Ovary (tissue), 9 donors: ENCODE measurements around the gene TRPV4. TPM values are rescaled to one million over a fixed set of nuclear protein-coding genes. Genes with fewer than 3 reads are reported as not detected.
A peak's percentile ranks its signal among the peaks of the same experiment; 100 is the strongest.

Experiments used
- DNase-seq, 5 donors: peaks; one replicate each; pipeline ENCODE4 v3.0.0-alpha.2; 2019 to 2020
- H3K27ac ChIP-seq, 2 donors: fragments of 200-600 bp; one replicate each; pipeline versions ENCODE4 v1.5.1 to v1.8.0; 2019 to 2022
- H3K27me3 ChIP-seq: fragments of 200-600 bp; one replicate; pipeline ENCODE4 v1.8.0; 2022
- H3K36me3 ChIP-seq: fragments of 200-600 bp; sonication (generic); one replicate; pipeline ENCODE4 v1.5.1; 2019
- H3K4me1 ChIP-seq: one replicate; pipeline ENCODE4 v1.8.1; 2013; ENCODE audit warnings: mild to moderate bottlenecking, moderate library complexity; ENCODE audit not compliant: insufficient read depth
- H3K4me3 ChIP-seq: fragments of 200-600 bp; sonication (generic); one replicate; pipeline ENCODE4 v1.5.1; 2017
- H3K9me3 ChIP-seq, 2 donors: fragments of 200-600 bp in 1 of 2; sonication (generic) in 1 of 2; one replicate each; pipeline versions ENCODE4 v1.5.1 to v1.8.1; 2013 to 2019; ENCODE audit warnings: mild to moderate bottlenecking in 1 of 2, moderate library complexity in 1 of 2
- EP300 ChIP-seq: sonication (generic); formaldehyde crosslinking; IDR thresholded peaks from one replicate; pipeline ENCODE4 v1.6.1; 2017; ENCODE audit warnings: antibody characterized with exemption
- POLR2A ChIP-seq: fragments of 450-650 bp; IDR thresholded peaks from one replicate; pipeline ENCODE4 v1.6.1; 2017; ENCODE audit warnings: antibody characterized with exemption, mild to moderate bottlenecking, moderate library complexity
- WGBS, 3 donors: extraction: QIAGEN DNeasy Blood & Tissue Kit in 1 of 3; methylation state at CpG; one replicate each; pipeline versions ENCODE4 v1.1.5 to v1.1.7; 2013 to 2017; 5-methylcytosine and 5-hydroxymethylcytosine counted together
- intact Hi-C, 4 donors: fragments of 100-400 bp; cut with DNase I; formaldehyde crosslinking; loops; one replicate each; pipeline versions ENCODE4 v1.11.0 to v1.15.1; 2022 to 2023
- polyA plus RNA-seq, 2 donors: library from polyadenylated mRNA; stranded (reverse); fragments of 200-250 nt in 1 of 2; fragments of 350-450 nt in 1 of 2; fragmentation: Illumina TruSeq in 1 of 2; extraction: RNeasy Lipid Tissue Mini Kit (QIAGEN cat#74804) in 1 of 2; gene quantifications; one replicate each; pipeline ENCODE4 v1.2.3, GENCODE V29; 2013 to 2014
- total RNA-seq, 7 donors: library from RNA; depleted of rRNA in 2 of 7; stranded (reverse); fragments of >200 nt in 2 of 7; fragmentation: NEBNext Ultra II Directional in 3 of 7; extraction: Animal tissue kit (Norgen Biotek cat#: 25700) in 3 of 7; gene quantifications; one replicate each; pipeline versions ENCODE4 v1.1.0 to v1.2.4, GENCODE V29; 2016 to 2023
- TF ChIP-seq, protein P1 (sequence below), 3 donors: fragments of 450-650 bp in 2 of 3; fragments of 200-600 bp in 1 of 3; IDR thresholded peaks; one replicate each; pipeline versions ENCODE4 v1.5.1 to v1.8.0; 2016 to 2022; ENCODE audit warnings: antibody characterized with exemption in 3 of 3, mild to moderate bottlenecking in 1 of 3
- donor health status: DM: no; HTN: no; CAD: no; lungs with moderate emphysema.
- donor health status: DM: no; HTN: no; CAD: no.
- donor health status: Bipolar disorder and iron deficiency.
- donor health status: DM: yes; HTN: yes; CAD: no.
- donor health status: DM: no; HTN: no; CAD: no.
- donor health status: DM: yes; HTN: yes; CAD: no.

Gene TRPV4
- total and polyA plus RNA-seq, 9 donors, result 0.12 to 2.4 (median 0.49) TPM; not detected in 1

DNA sequence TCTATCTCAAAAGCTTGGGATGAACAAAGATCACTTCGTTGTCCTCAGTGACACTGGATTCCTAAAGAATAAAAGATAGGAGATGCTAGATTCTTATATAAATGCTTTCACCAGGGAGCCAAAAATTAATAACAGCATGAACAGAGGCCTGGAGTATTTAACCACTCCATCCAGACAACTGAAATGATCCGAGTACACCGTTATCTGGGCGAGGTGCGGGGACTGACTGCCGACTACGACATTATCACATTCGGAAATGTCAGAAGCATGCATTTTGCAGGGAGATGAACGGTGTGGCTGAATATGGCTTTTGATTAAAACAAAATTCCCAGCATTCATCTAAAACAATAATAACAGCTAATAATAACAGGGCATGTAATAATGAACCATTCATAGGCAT is 56.6 kb downstream of the TRPV4 start:
- H3K27ac ChIP-seq, result no peak overlapping the region
- H3K36me3 ChIP-seq, result no peaks in the 10 kb centered on the region
- no peak for DNase-seq
- WGBS, 3 donors, result 46 to 61% (median 56%) methylated on average over 9 of the region's 9 CpGs
- peaks cover 8% of the 10 kb centered on the region for H3K4me1 ChIP-seq
- no peak overlapping the region for H3K4me3 ChIP-seq
- TF ChIP-seq, protein P1, sequence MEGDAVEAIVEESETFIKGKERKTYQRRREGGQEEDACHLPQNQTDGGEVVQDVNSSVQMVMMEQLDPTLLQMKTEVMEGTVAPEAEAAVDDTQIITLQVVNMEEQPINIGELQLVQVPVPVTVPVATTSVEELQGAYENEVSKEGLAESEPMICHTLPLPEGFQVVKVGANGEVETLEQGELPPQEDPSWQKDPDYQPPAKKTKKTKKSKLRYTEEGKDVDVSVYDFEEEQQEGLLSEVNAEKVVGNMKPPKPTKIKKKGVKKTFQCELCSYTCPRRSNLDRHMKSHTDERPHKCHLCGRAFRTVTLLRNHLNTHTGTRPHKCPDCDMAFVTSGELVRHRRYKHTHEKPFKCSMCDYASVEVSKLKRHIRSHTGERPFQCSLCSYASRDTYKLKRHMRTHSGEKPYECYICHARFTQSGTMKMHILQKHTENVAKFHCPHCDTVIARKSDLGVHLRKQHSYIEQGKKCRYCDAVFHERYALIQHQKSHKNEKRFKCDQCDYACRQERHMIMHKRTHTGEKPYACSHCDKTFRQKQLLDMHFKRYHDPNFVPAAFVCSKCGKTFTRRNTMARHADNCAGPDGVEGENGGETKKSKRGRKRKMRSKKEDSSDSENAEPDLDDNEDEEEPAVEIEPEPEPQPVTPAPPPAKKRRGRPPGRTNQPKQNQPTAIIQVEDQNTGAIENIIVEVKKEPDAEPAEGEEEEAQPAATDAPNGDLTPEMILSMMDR (IDR thresholded peaks at IDR 0.05), result no peak
- no peak for TF ChIP-seq EP300
- TF ChIP-seq POLR2A, result no peak
- no peaks in the 10 kb centered on the region for H3K27me3 ChIP-seq
- H3K9me3 ChIP-seq, result no peaks in the 10 kb centered on the region
- intact Hi-C loops, result loop anchor here in 3 of 4 donors (2.0 to 10.0 kb wide), 3 partner anchors 176 to 349 kb away; no protein-coding TSS in a partner anchor

DNA sequence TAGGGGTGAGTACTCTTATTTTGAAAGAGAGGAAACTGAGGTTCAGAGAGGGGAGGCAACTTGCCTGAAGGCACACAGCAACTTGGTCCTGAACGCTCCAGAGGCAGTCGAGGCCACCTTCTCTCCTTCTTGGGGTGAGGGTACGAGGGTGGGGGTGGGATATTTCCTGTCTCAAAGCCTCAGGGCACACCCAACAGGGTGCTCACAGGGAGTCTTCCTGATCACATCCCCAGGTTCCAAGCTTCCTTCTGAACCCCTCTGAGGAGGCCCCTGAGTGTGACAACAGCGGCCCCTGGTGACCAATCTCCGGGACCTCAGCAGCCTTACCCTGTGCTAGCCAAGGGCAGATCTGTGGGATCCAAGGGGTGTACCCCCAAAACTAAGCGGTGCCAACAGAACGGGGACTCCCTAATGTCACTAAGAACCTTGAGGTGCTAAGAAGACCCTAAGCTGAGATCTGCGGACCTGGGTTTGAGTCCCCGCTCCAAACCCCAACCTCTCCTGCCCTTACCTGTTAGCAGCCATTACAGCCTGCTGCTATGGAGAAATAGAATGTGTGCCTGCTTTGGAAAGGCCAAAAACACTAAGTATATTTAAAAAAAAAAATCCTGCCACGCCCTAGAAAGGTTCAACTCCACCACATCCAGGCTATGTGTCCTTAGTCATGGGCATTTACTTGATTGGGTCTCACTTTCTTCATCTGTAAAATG is 57.9 kb downstream of the TRPV4 start:
- H3K27ac ChIP-seq, result no peak overlapping the region
- intact Hi-C loops, result loop anchor here in 3 of 4 donors (1.0 to 10.0 kb wide), 3 partner anchors 179 to 348 kb away; no protein-coding TSS in a partner anchor
- H3K36me3 ChIP-seq, result no peaks in the 10 kb centered on the region
- peak; percentile 73 to 89 (median 85) for DNase-seq
- H3K4me3 ChIP-seq, result no peak overlapping the region
- TF ChIP-seq EP300 (no peak), POLR2A (peak; percentile 12)
- TF ChIP-seq, protein P1 (IDR thresholded peaks at IDR 0.05), result peak; percentile 70 to 87 (median 81)
- H3K4me1 ChIP-seq, result peaks cover 12% of the 10 kb centered on the region
- no peaks in the 10 kb centered on the region for H3K9me3 ChIP-seq
- 19 to 23% (median 20%) methylated on average over 10 of the region's 10 CpGs for whole genome bisulfite sequencing, 3 donors
- no peaks in the 10 kb centered on the region for H3K27me3 ChIP-seq

DNA sequence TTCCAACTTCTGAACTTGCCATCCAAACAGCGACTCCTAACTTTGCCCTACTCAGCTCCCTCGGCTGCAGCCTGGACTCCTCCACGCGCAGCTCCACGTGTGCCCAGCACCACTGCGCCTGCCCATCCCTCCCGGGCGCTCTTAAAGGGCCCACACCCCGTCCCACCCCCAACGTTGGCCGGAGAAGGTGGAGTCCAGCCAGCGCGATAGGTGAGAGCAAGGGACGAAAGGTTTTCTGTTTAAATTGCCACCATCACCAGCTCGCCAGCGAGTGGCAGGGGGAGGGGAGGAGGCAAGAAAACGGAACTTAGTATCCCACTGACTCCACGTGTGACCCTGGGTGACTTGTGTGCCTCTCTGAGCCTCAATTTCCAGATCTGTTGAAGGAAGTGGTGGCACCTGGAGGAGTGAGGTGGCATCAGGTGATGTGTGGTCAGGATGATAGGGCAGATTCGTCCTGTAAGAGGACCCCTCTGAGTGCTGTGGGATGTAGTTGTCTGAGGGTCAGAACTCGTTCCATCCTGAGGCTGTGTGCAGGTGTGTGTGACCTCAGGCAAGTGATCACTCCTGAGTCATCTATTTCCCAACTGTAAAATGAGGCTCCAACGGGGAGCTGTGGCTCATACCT is 59.7 kb downstream of the TRPV4 start:
- Histone ChIP-seq H3K36me3 (no peaks in the 10 kb centered on the region), H3K9me3 (no peaks in the 10 kb centered on the region), H3K4me1 (peaks cover 18% of the 10 kb centered on the region), H3K27ac (peak overlapping the region in 1 of 2 donors; percentile 45), H3K27me3 (no peaks in the 10 kb centered on the region), H3K4me3 (no peak overlapping the region)
- 15 to 37% (median 28%) methylated on average over 21 of the region's 21 CpGs for WGBS, 3 donors
- DNase-seq, result peak; percentile 45 to 61 (median 49)
- intact Hi-C loops, result loop anchor here in 3 of 4 donors (5.0 to 10.0 kb wide), 4 partner anchors 51 to 249 kb away; no protein-coding TSS in a partner anchor
- TF ChIP-seq EP300 (no peak), POLR2A (no peak)

DNA sequence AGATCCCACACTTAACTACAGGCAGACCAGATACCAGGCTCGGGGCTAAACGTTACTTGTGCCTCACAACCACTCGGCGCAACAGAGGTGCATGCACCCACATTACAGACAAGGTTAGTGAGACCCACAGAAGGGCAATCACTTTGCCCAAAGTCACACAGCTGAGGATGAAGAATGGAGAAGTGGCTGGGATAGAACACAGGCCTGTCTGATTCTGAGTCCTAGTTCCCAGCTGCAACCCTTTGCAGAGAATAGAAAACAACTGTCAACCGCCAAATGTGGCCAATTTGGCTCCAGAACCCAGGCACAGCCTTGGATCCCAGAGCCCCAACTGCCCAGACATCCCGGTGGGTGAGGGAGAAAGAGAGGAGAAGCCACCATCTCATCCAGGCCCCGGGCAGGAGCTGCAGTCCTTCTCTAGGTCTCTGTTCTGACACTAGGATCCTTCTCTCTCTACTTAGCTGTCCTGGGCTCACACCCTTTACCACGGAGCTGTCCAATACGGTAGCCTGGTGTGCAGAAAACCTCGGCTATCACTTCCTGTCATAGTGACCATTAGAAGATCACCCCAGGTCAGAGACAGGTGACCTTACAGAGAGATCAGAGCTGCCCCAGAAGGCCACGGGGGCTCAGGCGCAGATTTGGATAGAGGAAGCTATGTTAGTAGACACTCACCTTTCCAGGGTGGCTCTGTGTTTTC is 60.4 kb downstream of the TRPV4 start:
- H3K4me1 ChIP-seq, result peaks cover 18% of the 10 kb centered on the region
- TF ChIP-seq EP300 (no peak), POLR2A (no peak)
- TF ChIP-seq, protein P1 (IDR thresholded peaks at IDR 0.05), result no peak
- WGBS, 3 donors, result 26 to 36% (median 27%) methylated on average over 12 of the region's 12 CpGs
- DNase-seq, result peak in 2 of 5 donors; percentile 24 to 42
- H3K4me3 ChIP-seq, result no peak overlapping the region
- peak overlapping the region in 1 of 2 donors; percentile 45 for H3K27ac ChIP-seq
- no peaks in the 10 kb centered on the region for H3K27me3 ChIP-seq
- no peaks in the 10 kb centered on the region for H3K9me3 ChIP-seq
- intact Hi-C loops, result loop anchor here in 3 of 4 donors (5.0 to 10.0 kb wide), 4 partner anchors 50 to 248 kb away; no protein-coding TSS in a partner anchor
- no peaks in the 10 kb centered on the region for H3K36me3 ChIP-seq
